ENCODE results near the gene PDSS2.

Gene PDSS2

DNA sequence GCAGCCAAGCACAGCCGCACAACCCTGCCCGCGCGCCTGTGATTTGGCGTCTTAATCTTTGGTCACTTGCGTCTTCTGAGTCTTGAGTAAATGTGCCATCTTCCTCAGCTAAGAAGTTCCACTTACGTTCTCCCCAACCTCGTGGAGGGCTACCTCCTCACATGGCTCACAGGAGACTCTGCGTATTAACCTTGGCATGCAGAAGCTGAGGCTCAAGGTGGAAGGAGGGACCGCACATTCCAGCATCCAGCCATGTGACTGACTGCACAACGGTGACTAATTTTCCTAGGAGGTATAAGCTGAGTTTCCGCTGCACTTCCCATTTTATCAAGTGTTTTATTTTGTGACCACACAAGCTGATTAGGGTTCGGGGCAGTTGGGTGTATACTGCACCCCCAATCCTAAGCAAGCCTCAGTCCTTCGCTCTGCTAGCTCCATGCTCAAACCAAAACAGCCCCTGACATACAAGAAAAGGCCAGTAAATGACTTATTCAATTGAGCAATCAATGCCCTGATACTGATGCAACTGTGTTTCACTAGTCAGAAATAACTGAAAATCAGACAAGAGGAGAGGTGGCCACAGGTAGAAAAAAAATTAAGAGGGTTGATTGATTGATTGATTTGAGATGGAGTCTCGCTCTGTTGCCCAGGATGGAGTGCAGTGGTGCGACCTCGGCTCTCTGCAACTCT, 351.0 kb downstream of the PDSS2 start:
- DNase-seq = no peak

DNA sequence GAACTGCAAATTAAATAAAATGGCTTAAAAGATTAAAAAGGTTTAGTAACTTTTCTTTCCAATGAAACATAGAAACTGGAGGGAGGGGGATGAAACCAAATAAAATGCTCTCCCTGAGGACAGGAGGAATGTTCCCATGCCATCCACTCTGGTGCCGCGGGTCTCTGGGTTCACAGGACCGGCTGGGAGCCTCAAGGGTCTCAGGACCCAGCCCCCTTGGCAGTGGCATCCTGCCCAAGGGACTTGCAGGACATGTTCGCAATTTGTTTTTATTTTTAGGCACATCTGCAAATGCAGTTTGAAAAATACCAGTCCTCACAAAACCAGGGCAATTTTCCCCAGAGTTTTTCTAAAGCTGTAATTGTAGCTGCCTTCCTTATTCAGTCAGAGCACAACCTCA, 351.6 kb downstream of the PDSS2 start:
- no peak for DNase-seq

DNA sequence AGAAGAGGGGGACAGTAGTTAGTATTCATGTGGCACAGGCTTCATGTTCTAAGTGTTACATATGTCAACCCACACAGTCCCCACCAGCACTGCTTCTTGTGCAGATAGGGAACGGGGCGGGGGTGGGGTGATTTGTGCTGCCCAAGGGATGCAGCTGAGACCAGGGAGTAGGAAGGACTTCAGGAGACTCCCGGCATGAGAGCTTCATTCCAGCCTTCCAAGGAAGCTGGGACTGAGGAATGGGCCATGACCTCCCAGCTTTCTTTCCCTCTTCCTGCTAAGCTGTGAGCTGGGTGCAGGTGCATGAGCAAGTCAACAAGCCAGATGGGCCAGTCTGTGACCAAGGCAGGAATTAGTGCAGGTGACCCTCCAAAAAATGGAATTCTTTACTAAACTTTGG, 353.2 kb downstream of the PDSS2 start:
- no peak for DNase-seq

DNA sequence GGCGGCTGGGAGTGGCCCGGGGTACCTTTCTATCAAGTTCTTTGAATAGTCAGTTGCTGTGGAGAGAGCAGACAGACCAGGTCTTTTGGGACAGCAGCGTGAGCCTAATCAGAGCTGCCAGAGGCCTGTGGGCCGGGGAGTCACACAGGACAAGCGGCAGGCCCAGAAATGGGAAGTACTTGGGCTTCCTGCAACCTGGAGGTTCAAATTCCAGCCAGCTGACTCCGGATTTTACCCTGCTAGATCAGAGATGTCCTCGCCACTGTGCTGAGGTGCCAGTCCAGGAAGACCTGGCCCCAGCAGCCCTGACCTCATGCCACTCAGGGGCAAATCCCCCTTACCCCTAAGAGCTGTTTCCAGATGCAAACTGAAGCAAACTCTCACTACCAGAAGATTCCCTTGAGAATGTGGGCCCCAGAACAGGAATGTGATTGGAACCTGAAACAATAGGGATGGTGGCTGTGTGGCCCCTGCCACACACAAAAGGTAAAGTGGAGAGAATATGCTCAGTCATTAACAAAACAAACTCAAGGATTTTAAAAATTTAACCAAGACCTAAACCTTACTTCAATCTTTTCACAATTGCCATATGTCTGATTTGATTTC, 353.8 kb downstream of the PDSS2 start:
- no peak for DNase-seq

DNA sequence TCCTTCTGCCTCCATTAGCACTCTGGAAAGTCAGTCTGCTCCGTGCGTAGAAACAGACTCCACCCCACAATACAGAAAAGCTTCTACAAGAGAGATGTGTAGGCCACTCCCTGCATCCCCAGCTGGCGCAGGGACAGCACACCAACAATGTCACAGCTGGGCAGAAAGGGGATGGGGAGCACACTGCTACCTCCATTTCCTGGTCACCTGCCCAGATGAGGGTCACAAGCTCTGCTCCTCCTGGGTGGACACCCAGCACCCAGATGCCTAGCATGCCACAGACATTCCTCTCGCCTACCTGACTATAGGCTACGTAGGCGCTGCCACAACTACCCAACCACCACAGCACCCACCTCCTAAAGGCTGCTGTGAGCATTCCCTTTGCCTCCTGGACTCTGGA, 356.3 kb downstream of the PDSS2 start:
- no peak for DNase-seq

Measured in NCI-H187 treated with DMSO at 0.1 percent for 48 hours (cell line).